Fibroblast of lung (primary cell): ENCODE measurements around the gene PTGFRN. TPM values are rescaled to one million over a fixed set of nuclear protein-coding genes. Genes with fewer than 3 reads are reported as not detected.
A peak's percentile ranks its signal among the peaks of the same experiment; 100 is the strongest.

Source experiments
- DNase-seq, 2 donors: peaks; one replicate each; pipeline versions ENCODE4 v3.0.0 to v3.0.0-alpha.2; 2010; ENCODE audit warnings: low read depth in 2 of 2
- H2AFZ ChIP-seq: 2 replicates; pipeline ENCODE4 v1.5.1; 2012; ENCODE audit warnings: low read length, control low read depth, inconsistent platforms
- H3K27ac ChIP-seq: 2 replicates; pipeline ENCODE4 v1.5.1; 2011; ENCODE audit warnings: low read length, control low read depth; ENCODE audit not compliant: insufficient read depth
- H3K27me3 ChIP-seq: 2 replicates; pipeline ENCODE4 v1.5.1; 2011; ENCODE audit warnings: mild to moderate bottlenecking, low read length; ENCODE audit not compliant: control insufficient read depth, insufficient read depth
- H3K36me3 ChIP-seq: 2 replicates; pipeline ENCODE4 v1.5.1; 2011; ENCODE audit warnings: low read length; ENCODE audit not compliant: control insufficient read depth, insufficient read depth
- H3K4me1 ChIP-seq: 2 replicates; pipeline ENCODE4 v1.5.1; 2011; ENCODE audit warnings: low read length; ENCODE audit not compliant: control insufficient read depth, insufficient read depth; ENCODE audit errors: extremely low read depth
- H3K4me2 ChIP-seq: 2 replicates; pipeline ENCODE4 v1.5.1; 2011; ENCODE audit warnings: low read length, control low read depth; ENCODE audit not compliant: insufficient read depth; ENCODE audit errors: extremely low read depth
- H3K4me3 ChIP-seq, 4 experiments: fragments of 200-600 bp in 1 of 4; sonication (generic) in 1 of 4; replicated peaks in 1 of 4; 2 replicates each; pipeline ENCODE4 v1.5.1; 2011 to 2016; ENCODE audit warnings: low read length in 4 of 4, low read depth in 3 of 4, mild to moderate bottlenecking in 3 of 4, control low read depth in 2 of 4, inconsistent platforms in 1 of 4, mixed read lengths in 1 of 4; ENCODE audit not compliant: insufficient read depth in 1 of 4; ENCODE audit errors: control extremely low read depth in 1 of 4
- H3K79me2 ChIP-seq: 2 replicates; pipeline ENCODE4 v1.5.1; 2012; ENCODE audit warnings: mild to moderate bottlenecking, low read length, inconsistent platforms; ENCODE audit not compliant: control insufficient read depth, insufficient read depth
- H3K9ac ChIP-seq: 2 replicates; pipeline ENCODE4 v1.5.1; 2011; ENCODE audit warnings: mild to moderate bottlenecking, low read length, control low read depth; ENCODE audit not compliant: insufficient read depth
- H3K9me3 ChIP-seq: 2 replicates; pipeline ENCODE4 v1.5.1; 2012; ENCODE audit warnings: low read depth, low read length; ENCODE audit not compliant: control insufficient read depth, insufficient read depth
- H4K20me1 ChIP-seq: 2 replicates; pipeline ENCODE4 v1.5.1; 2011; ENCODE audit warnings: low read length; ENCODE audit not compliant: control insufficient read depth, insufficient read depth; ENCODE audit errors: extremely low read depth
- CTCF ChIP-seq, 2 donors: IDR thresholded peaks in 1 of 2; conservative IDR thresholded peaks in 1 of 2; 1 replicate in 1 of 2; 2 replicates in 1 of 2; pipeline ENCODE4 v1.5.1; 2011 to 2012; ENCODE audit warnings: low read length in 2 of 2, control low read depth in 1 of 2, inconsistent platforms in 1 of 2, low read depth in 1 of 2, mild to moderate bottlenecking in 1 of 2
- EZH2 ChIP-seq: IDR thresholded peaks from 2 replicates; pipeline ENCODE4 v1.5.1; 2012; ENCODE audit warnings: low read length, control low read depth, mild to moderate bottlenecking; ENCODE audit errors: missing control alignments
- polyA plus RNA-seq, 2 donors: library from polyadenylated mRNA; depleted of rRNA in 1 of 2; stranded (reverse) in 1 of 2; unstranded in 1 of 2; fragments of >200 nt; gene quantifications; 2 replicates each; pipeline ENCODE4 v1.2.1, GENCODE V29; 2011 to 2012; ENCODE audit warnings: missing spikeins in 1 of 2
- total RNA-seq: library from RNA; depleted of rRNA; stranded (reverse); fragments of >200 nt; gene quantifications from 2 replicates; pipeline ENCODE4 v1.2.1, GENCODE V29; 2014

PTGFRN gene
- total and polyA plus RNA-seq, 2 donors (not counting 1 experiment from before 2014, with no cell fraction given): 0.72 to 1.2 TPM

DNA sequence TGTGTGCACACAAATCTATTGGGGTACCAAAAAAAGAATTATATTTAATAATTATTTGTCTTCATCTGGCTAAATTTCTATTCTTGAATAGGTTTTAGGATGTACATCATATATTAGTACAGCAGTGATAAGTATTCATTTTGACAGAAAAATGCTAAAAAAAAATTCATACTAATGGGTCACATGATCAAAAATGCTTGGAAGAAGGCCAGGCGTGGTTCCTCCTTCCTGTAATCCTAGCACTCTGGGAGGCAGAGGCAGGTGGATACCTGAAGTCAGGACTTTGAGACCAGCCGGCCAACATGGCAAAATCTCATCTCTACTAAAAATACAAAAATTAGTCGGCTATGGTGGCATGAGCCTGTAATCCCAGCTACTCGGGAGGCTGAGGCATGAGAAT, 26.9 kb upstream of the PTGFRN start:
- no peak for DNase-seq
- TF ChIP-seq CTCF (conservative IDR thresholded peaks at IDR 0.05 in 1 of 2, IDR thresholded peaks at IDR 0.05 in 1 of 2; ENCODE audit: low read depth in 1 of 2, low read length in 2 of 2) (no peak), EZH2 (no peak)
- no peaks in the 10 kb centered on the region for H3K79me2 ChIP-seq

DNA sequence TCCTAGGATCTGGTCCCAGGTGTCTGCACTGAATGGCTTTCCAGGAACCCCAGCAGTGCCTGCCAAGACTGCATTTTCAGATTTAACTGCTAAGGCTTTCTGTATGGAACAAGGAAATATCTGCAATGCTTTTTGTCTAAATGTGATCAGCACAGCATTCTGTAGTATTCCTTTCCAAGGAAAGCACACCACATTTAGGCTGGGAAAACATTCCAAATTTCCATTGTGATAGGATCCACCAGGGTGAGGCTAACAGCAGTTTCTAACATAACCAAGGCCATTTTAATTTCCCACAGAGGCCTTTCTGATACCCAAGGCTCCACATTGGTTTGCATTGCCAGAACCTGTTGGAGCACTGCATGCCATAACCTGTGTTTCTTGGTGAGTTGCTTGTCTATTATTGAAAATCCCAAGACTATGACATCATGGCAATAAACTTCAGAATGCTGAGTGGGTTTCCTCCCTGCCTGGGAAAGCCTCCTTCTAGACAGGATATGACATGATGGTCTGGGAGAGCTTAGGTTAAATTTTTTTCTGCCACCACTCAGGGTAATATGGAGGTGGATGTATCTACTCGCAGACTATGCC, 23.3 kb upstream of the PTGFRN start:
- no peaks in the 10 kb centered on the region for H4K20me1 ChIP-seq
- H3K9ac ChIP-seq: no peak overlapping the region
- DNase-seq: peak in 1 of 2 donors; percentile 84
- no peak overlapping the region for H2AFZ ChIP-seq
- H3K27me3 ChIP-seq: no peaks in the 10 kb centered on the region
- no peaks in the 10 kb centered on the region for H3K4me1 ChIP-seq
- H3K4me3 ChIP-seq: no peak overlapping the region
- TF ChIP-seq EZH2: no peak
- no peak for TF ChIP-seq CTCF (conservative IDR thresholded peaks at IDR 0.05 in 1 of 2, IDR thresholded peaks at IDR 0.05 in 1 of 2; ENCODE audit: low read depth in 1 of 2, low read length in 2 of 2)
- no peaks in the 10 kb centered on the region for H3K79me2 ChIP-seq
- H3K4me2 ChIP-seq: no peak overlapping the region
- no peaks in the 10 kb centered on the region for H3K9me3 ChIP-seq
- H3K27ac ChIP-seq: no peak overlapping the region
- no peaks in the 10 kb centered on the region for H3K36me3 ChIP-seq

More for the DNA sequence above, 26.9 kb upstream of the PTGFRN start:
- no peaks in the 10 kb centered on the region for H4K20me1 ChIP-seq
- no peak overlapping the region for H3K27ac ChIP-seq
- no peak overlapping the region for H3K4me3 ChIP-seq
- no peaks in the 10 kb centered on the region for H3K9me3 ChIP-seq
- no peaks in the 10 kb centered on the region for H3K4me1 ChIP-seq
- no peaks in the 10 kb centered on the region for H3K27me3 ChIP-seq
- no peak overlapping the region for H2AFZ ChIP-seq
- no peaks in the 10 kb centered on the region for H3K36me3 ChIP-seq
- no peak overlapping the region for H3K4me2 ChIP-seq
- H3K9ac ChIP-seq: no peak overlapping the region

DNA sequence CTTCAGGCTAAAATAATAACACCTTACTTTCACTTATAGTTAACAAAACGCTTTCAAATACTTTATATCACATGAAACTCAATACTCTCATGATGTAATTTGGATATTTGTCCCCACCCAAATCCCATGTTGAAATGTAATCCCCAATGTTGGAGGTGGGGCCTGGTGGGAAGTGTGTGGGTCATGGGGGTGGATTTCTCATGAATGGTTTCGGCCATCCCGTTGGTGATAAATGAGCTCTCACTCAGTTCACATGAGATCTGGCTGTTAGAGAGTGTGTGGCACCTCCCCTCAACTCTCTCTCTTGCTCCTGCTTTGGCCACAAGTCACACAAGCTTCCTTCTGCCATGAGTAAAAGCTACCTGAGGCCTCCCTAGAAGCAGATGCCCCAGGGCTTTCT, 22.5 kb upstream of the PTGFRN start:
- Histone ChIP-seq H2AFZ (no peak overlapping the region), H3K9ac (no peak overlapping the region), H3K4me2 (no peak overlapping the region), H3K4me3 (no peak overlapping the region), H3K27ac (no peak overlapping the region), H4K20me1 (no peaks in the 10 kb centered on the region), H3K27me3 (no peaks in the 10 kb centered on the region), H3K79me2 (no peaks in the 10 kb centered on the region), H3K4me1 (no peaks in the 10 kb centered on the region), H3K36me3 (no peaks in the 10 kb centered on the region), H3K9me3 (no peaks in the 10 kb centered on the region)
- no peak for TF ChIP-seq EZH2
- DNase-seq: no peak
